Hematopoietic multipotent progenitor cell (in vitro differentiated cells): ENCODE measurements around the gene CCDC34. TPM values are rescaled to one million over a fixed set of nuclear protein-coding genes. Genes with fewer than 3 reads are reported as not detected.
"Not testable (repeated sequence)": the region's sequence is repeated elsewhere in the genome, so short reads cannot be mapped to it uniquely, and the experiment has no call there.

Experiments used
- DNase-seq, 3 donors: peaks; one replicate each; pipeline ENCODE4 v3.0.0-alpha.2; 2011 to 2015; ENCODE audit warnings: low read depth in 2 of 3, low spot score in 2 of 3
- total RNA-seq: library from RNA; depleted of rRNA; stranded (reverse); fragments of >200 nt; gene quantifications from one replicate; pipeline ENCODE4 v1.2.3, GENCODE V29; 2012

Gene CCDC34
- total RNA-seq, 1 donor: 3.5 TPM

DNA sequence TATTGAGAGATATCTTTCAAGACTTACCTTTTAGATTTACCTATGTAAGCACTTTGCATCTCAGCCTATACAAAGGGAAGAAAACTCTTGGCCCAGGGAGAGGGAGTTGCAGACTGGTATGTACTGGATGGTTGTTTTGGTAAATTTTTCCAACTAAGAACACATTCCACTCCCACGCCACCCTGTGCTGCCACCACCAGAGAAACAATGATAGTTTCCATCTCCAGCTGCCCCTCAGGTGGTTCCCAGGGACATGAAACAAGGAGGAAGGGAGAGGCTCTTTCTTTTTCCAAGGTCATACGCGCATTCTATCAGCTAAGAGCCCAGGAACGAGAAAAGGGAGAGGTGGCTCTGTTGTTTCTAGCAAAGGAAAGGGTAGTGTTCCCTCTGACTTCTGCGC is 34.4 kb downstream of the CCDC34 start:
- DNase-seq: no peak

- DNase-seq: not testable (repeated sequence)
Measured at GRCh38 chr11:27327064-27327463, 36.0 kb downstream of the CCDC34 start.

DNA sequence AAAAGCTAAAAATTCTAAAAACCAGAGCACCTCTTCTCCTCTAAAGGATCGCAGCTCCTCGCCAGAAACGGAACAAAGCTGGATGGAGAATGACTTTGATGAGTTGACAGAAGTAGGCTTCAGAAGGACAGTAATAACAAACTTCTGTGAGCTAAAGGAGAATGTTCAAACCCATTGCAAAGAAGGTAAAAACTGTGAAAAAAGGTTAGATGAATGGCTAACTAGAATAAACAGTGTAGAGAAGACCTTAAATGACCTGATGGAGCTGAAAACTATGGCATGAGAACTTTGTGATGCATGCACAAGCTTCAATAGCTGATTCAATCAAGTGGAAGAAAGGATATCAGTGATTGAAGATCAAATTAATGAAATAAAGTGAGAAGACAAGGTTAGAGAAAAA is 40.8 kb downstream of the CCDC34 start:
- DNase-seq: not testable (repeated sequence)

- DNase-seq: not testable (repeated sequence)
Measured at GRCh38 chr11:27321340-27321739, 41.7 kb downstream of the CCDC34 start.

GRCh38 chr11:27319072-27319471 is 43.9 kb downstream of the CCDC34 start:
- no peak for DNase-seq

- DNase-seq: no peak
Measured at GRCh38 chr11:27317751-27318150, 45.3 kb downstream of the CCDC34 start.

DNA sequence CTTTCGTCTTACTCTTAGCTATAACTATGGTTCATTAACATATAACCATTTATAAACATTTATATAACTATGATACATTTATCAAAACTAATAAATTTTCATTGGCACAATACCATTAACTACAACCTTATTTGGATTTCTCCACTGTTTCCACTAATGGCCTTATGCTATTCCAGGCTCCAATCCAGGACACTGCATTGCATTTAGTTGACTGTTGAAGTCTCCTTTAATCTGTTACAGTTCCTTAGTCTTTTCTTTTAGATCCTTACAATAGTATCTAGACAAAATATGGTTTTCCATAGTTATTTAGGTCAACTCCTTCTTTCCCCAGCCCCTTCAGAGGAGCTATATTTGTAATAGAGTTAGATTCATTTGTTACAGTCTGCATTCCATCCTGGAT is 47.2 kb downstream of the CCDC34 start:
- no peak for DNase-seq

GRCh38 chr11:27313157-27313821 is 49.7 kb downstream of the CCDC34 start:
- no peak for DNase-seq

- no peak for DNase-seq
Measured at GRCh38 chr11:27312110-27312509, 50.9 kb downstream of the CCDC34 start.

GRCh38 chr11:27310707-27311106 is 52.3 kb downstream of the CCDC34 start:
- no peak for DNase-seq

DNA sequence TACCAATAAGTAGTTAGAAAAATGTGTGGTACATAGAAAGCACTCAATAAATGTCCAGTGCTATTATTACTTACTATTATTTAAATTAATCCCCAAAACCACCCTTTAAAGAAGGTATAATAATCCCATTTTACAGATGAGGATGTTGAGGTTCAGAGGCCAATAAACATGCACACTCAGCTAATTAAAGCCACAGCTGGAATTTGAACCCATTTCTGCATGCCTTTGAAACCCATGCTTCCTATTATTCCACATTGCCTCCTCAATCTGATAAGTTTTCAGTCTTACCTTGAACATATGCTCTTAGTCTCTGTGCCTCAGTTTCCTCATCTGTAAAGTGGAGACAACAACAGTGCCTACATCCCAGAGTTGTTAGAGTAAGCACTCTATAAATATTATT is 52.8 kb downstream of the CCDC34 start:
- no peak for DNase-seq

GRCh38 chr11:27309046-27309445 is 54.0 kb downstream of the CCDC34 start:
- DNase-seq: no peak

DNA sequence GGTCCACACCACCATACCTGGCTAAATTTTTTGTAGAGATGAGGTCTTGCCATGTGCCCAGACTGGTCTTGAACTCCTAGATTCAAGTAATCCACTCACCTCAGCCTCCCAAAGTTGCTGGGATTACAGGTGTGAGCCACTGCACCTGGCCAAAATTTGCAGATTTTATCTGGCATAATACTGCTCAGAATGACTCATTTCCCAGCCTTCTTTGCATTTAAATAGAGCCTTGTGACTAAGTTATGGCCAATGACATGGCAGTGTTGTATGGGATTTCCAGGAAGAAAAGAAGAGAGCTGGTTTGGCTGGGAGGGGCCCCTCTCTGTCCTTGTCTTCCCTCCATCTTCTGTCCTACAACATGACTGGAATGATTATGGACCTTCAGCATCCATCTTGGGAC is 55.8 kb downstream of the CCDC34 start:
- DNase-seq: no peak

GRCh38 chr11:27305751-27306150 is 57.3 kb downstream of the CCDC34 start:
- DNase-seq: no peak

GRCh38 chr11:27304514-27304913 is 58.5 kb downstream of the CCDC34 start:
- no peak for DNase-seq

DNA sequence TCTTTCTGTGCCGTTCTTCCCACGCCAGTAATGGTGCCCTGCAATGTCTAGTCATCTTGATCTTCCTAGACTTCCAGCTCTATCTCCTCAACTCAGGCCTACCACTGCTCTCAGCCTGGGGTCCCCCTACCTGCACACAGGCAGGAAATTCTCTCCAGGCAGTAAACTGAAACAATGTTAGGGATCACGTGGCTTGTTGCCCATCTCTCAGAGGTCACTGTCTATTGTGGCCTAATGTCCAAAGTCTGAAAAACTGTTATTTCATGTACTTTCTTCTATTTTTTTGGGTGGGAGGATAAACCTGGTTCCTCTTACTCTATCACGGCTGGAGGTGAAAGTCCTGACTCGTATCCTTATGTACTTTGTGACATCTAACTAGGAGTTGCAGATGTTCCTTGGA is 59.1 kb downstream of the CCDC34 start:
- no peak for DNase-seq

DNA sequence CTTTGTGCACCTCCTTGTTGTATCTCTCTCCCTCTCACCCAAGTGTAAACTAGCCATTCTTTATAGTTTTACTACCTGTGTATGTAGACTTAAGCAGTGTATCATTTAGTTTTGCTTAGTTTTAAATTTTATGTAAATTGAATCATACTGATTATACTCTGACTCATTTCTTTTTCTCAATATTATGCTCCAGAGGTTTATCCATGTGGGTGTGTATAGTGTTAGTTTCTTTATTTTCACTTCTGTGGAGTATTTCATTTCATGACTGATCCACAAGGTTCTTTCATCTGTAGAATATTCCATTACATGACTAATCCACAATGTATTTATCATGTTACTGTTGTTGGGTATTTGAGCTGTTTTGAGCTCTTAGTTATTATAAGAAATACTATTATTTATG is 62.0 kb downstream of the CCDC34 start:
- DNase-seq: no peak

GRCh38 chr11:27297616-27298015 is 65.4 kb downstream of the CCDC34 start:
- DNase-seq: no peak

GRCh38 chr11:27296497-27296896 is 66.5 kb downstream of the CCDC34 start:
- peak in 2 of 3 donors; percentile 6 to 11 for DNase-seq

DNA sequence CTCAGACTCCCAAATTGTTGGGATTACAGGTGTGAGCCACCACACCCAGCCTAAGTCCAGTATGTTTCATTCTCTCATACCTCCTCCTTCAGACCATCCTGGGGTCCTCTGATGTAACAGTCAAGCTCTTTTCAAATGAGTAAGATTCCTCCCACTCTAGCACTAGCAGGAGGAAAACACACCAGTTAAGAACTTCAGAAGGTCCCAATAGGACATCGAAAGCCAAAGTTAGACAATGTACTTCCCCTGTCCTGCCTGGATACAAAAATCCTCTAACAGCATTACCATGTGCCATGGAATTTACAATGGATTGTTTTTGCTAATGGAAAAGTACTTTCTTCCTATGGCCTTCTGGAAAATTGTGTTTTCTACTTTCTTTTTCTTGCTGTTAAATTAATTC is 67.1 kb downstream of the CCDC34 start:
- no peak for DNase-seq

DNA sequence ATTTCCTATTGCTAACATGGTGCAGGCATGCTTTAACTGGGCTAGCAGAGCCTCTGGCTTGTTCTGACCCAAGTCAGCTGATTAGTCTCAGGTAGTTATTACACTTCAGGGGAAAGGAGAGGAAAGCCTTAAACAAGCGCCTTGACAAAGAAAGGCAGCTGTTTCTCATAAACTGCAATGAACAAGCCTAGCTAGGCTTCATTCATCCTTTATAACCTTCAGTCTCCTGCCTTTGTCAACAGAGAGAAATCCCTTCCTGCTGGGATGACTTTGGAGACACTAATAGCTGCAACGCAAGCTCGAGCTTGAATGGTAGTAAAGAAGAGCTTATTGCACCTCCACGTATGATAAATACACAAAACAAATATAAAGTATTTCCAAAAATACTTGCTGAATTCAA is 68.4 kb downstream of the CCDC34 start:
- DNase-seq: no peak

DNA sequence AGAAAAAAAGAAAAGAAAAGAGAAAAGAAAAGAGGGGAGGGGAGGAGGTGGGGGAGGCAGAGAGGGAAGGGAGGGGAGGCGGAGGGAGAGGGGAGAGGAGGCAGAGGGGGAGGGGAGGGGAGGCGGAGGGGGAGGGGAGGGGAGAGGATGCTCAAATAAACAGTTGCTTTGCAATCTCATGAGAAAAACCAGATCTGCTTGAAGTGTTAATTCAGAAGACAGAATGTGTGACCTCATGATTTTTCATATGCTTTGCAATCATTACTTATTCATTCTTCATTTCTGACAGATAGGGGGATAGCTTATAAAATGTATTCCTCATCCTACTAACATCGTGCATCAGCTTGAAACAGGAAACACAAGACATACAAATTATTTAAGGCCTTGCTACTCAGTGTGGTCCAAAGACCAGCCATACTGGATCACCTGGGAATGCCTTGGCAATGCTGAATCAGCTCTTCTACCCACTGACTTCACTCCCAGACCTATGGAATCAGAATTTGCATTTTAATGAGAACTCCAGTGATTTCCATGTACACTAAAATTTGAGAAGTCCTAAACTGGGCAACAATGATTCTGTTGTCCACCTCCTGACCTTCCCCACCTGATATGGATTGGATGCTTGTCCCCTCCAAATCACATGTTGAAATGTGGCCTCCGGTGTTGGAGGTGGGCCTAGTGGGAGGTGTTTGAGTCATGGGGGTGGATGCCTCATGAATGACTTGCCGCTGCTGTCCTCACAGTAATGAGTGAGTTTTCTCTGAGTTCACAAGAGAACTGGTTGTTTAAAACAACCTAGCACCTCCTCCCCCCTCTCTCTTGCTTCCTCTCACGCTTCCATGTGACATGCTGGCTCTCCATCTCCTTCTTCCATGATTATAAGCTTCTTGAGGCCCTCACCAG is 69.2 kb downstream of the CCDC34 start:
- DNase-seq: no peak
